HL-60 (cell line): ENCODE measurements around the gene RHBDD2.
"Not testable (repeated sequence)": the region's sequence is repeated elsewhere in the genome, so short reads cannot be mapped to it uniquely, and the experiment has no call there.

Experiments
- DNase-seq, 2 experiments: peaks; one replicate each; pipeline ENCODE4 v3.0.0-alpha.2; 2010 to 2020; ENCODE audit warnings: low read depth in 1 of 2, low spot score in 1 of 2
- H3K27ac ChIP-seq: fragments of 250-450 bp; sonication (Bioruptor Pico); replicated peaks from 2 replicates; pipeline ENCODE4 v1.5.1; 2020; ENCODE audit warnings: mild to moderate bottlenecking, moderate library complexity
- H3K27me3 ChIP-seq: fragments of 250-450 bp; sonication (Bioruptor Pico); 2 replicates; pipeline ENCODE4 v1.5.1; 2021; ENCODE audit warnings: mild to moderate bottlenecking, moderate library complexity; ENCODE audit not compliant: insufficient read depth, poor library complexity, severe bottlenecking
- H3K4me3 ChIP-seq: replicated peaks from 2 replicates; pipeline ENCODE4 v1.5.1; 2011; ENCODE audit warnings: mild to moderate bottlenecking, control low read depth, low read length; ENCODE audit not compliant: insufficient read depth
- GABPA ChIP-seq: IDR thresholded peaks from 2 replicates; pipeline ENCODE4 v1.6.1; 2012; ENCODE audit warnings: low read depth
- POLR2AphosphoS5 ChIP-seq: IDR thresholded peaks from 2 replicates; pipeline ENCODE4 v1.6.1; 2012; ENCODE audit warnings: low read depth
- SPI1 ChIP-seq: IDR thresholded peaks from 2 replicates; pipeline ENCODE4 v1.6.1; 2012; ENCODE audit warnings: low read depth, mild to moderate bottlenecking, borderline replicate concordance
- long read RNA-seq: library from polyadenylated mRNA; unstranded; transcript quantifications from one replicate; pipeline ENCODE4 v2.0.0, GENCODE V29; 2020
- TF ChIP-seq, protein P1 (sequence below): IDR thresholded peaks from 2 replicates; pipeline ENCODE4 v1.6.1; 2012; ENCODE audit warnings: low read depth; ENCODE audit not compliant: insufficient replicate concordance
- TF ChIP-seq, protein P2 (sequence below): IDR thresholded peaks from one replicate; pipeline ENCODE4 v1.5.1; 2011; ENCODE audit warnings: low read length, control low read depth, inconsistent platforms; ENCODE audit not compliant: insufficient read depth

RHBDD2 gene
- long read RNA-seq, transcript RHBDD2-202 (5 exons, 1,878 nt): minor isoform, 24 of 218 reads
- long read RNA-seq, transcript RHBDD2-201 (4 exons, 1,802 nt): major isoform, 175 of 218 reads
- long read RNA-seq, partial matches to known transcripts: 1 of 218 reads
- long read RNA-seq, other reads (novel, unspliced or antisense): 15 of 218 reads

GRCh38 chr7:75878769-75879611 lies at the start of gene RHBDD2:
Gene RHBDD2 (plus strand): TSS chr7:75879034. CDS start chr7:75879083, 49 bp downstream.
- Histone ChIP-seq H3K4me3 (peak within 1 kb of the TSS; percentile 85), H3K27ac (peak within 1 kb of the TSS; percentile 68), H3K27me3 (no peaks in the 10 kb centered on the region)
- peak; percentile 82 to 95 for DNase-seq
- TF ChIP-seq SPI1 (no peak), POLR2AphosphoS5 (peak; percentile 75)
- TF ChIP-seq, protein P1, sequence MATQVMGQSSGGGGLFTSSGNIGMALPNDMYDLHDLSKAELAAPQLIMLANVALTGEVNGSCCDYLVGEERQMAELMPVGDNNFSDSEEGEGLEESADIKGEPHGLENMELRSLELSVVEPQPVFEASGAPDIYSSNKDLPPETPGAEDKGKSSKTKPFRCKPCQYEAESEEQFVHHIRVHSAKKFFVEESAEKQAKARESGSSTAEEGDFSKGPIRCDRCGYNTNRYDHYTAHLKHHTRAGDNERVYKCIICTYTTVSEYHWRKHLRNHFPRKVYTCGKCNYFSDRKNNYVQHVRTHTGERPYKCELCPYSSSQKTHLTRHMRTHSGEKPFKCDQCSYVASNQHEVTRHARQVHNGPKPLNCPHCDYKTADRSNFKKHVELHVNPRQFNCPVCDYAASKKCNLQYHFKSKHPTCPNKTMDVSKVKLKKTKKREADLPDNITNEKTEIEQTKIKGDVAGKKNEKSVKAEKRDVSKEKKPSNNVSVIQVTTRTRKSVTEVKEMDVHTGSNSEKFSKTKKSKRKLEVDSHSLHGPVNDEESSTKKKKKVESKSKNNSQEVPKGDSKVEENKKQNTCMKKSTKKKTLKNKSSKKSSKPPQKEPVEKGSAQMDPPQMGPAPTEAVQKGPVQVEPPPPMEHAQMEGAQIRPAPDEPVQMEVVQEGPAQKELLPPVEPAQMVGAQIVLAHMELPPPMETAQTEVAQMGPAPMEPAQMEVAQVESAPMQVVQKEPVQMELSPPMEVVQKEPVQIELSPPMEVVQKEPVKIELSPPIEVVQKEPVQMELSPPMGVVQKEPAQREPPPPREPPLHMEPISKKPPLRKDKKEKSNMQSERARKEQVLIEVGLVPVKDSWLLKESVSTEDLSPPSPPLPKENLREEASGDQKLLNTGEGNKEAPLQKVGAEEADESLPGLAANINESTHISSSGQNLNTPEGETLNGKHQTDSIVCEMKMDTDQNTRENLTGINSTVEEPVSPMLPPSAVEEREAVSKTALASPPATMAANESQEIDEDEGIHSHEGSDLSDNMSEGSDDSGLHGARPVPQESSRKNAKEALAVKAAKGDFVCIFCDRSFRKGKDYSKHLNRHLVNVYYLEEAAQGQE: peak; percentile 18

GRCh38 chr7:75829656-75830055 lies 49.2 kb upstream of the RHBDD2 start:
- DNase-seq, H3K4me3 ChIP-seq: not testable (repeated sequence)

DNA sequence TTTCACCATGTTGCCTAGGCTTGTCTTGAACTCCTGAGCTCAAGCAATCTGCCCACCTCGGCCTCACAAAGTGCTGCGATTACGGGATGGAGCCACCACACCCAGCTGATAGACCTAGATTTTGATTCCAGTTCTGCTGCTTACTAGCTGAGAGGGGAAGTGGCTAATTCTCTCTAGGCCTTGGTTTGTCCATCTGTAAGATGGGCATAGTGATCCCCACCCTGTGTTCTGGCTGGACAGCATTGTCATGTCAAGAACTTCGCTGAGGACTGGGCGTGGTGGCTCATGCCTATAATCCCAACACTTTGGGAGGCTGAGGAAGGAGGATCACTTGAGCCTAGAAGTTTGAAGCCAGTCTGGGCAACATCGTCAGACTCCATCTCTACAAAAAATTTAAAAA lies 47.9 kb upstream of the RHBDD2 start:
- no peak overlapping the region for H3K27ac ChIP-seq
- TF ChIP-seq SPI1 (no peak), GABPA (no peak)
- no peaks in the 10 kb centered on the region for H3K27me3 ChIP-seq
- no peak for DNase-seq
- no peak overlapping the region for H3K4me3 ChIP-seq

More at GRCh38 chr7:75829656-75830055, 49.2 kb upstream of the RHBDD2 start:
- H3K27ac ChIP-seq, H3K27me3 ChIP-seq: not testable (repeated sequence)

- DNase-seq, H3K27me3 ChIP-seq, H3K27ac ChIP-seq, H3K4me3 ChIP-seq: not testable (repeated sequence)
Observed at GRCh38 chr7:75833662-75834061, 45.2 kb upstream of the RHBDD2 start.

- TF ChIP-seq GABPA: no peak
- TF ChIP-seq SPI1: no peak
- no peak for TF ChIP-seq POLR2AphosphoS5
- TF ChIP-seq, protein P2, sequence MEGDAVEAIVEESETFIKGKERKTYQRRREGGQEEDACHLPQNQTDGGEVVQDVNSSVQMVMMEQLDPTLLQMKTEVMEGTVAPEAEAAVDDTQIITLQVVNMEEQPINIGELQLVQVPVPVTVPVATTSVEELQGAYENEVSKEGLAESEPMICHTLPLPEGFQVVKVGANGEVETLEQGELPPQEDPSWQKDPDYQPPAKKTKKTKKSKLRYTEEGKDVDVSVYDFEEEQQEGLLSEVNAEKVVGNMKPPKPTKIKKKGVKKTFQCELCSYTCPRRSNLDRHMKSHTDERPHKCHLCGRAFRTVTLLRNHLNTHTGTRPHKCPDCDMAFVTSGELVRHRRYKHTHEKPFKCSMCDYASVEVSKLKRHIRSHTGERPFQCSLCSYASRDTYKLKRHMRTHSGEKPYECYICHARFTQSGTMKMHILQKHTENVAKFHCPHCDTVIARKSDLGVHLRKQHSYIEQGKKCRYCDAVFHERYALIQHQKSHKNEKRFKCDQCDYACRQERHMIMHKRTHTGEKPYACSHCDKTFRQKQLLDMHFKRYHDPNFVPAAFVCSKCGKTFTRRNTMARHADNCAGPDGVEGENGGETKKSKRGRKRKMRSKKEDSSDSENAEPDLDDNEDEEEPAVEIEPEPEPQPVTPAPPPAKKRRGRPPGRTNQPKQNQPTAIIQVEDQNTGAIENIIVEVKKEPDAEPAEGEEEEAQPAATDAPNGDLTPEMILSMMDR: no peak
- TF ChIP-seq, protein P1: no peak
- H3K4me3 ChIP-seq: no peak overlapping the region
- H3K27ac ChIP-seq: no peak overlapping the region
- no peaks in the 10 kb centered on the region for H3K27me3 ChIP-seq
- no peak for DNase-seq
Observed at GRCh38 chr7:75835688-75836285, 43.0 kb upstream of the RHBDD2 start.
